B cell (primary cell): ENCODE results near the gene ZFAND6. TPM values are rescaled to one million over a fixed set of nuclear protein-coding genes. Genes with fewer than 3 reads are reported as not detected.

Source experiments
- ATAC-seq: fragments of 200-7000 bp; cut with Tn5 transposase; one replicate; pipeline ENCODE4 v1.10.0; 2021; ENCODE audit warnings: low read depth, mild to moderate bottlenecking, moderate number of reproducible peaks, moderate library complexity
- CTCF ChIA-PET: fragments of 350-600 bp; sonication (Branson Sonifier 250); formaldehyde crosslinking; loops from one replicate; lab custom pipeline; 2021; ENCODE audit warnings: antibody characterized with exemption, inconsistent platforms; lab: Charles Lee
- POLR2A ChIA-PET: fragments of 350-600 bp; sonication (Branson Sonifier 250); formaldehyde crosslinking; loops from one replicate; lab custom pipeline; 2021; ENCODE audit warnings: antibody characterized with exemption; lab: Charles Lee
- DNase-seq: peaks from one replicate; pipeline ENCODE4 v3.0.0; 2013
- H2AFZ ChIP-seq: 2 replicates; pipeline ENCODE4 v1.6.1; 2012; ENCODE audit warnings: mild to moderate bottlenecking, low read depth, low read length; ENCODE audit not compliant: insufficient read depth, poor library complexity, severe bottlenecking
- H3K27ac ChIP-seq, 2 donors: 1 replicate in 1 of 2; 2 replicates in 1 of 2; pipeline ENCODE4 v1.5.1; 2012 to 2013; ENCODE audit warnings: low read length in 2 of 2, mild to moderate bottlenecking in 2 of 2, moderate library complexity in 1 of 2
- H3K27me3 ChIP-seq, 4 experiments: fragments of 200-600 bp in 1 of 4; sonication (generic) in 1 of 4; replicated peaks in 1 of 4; 1 replicate in 2 of 4; 2 replicates in 2 of 4; pipeline versions ENCODE4 v1.6.1 to v1.7.0; 2013 to 2016; ENCODE audit warnings: low read length in 3 of 4, mild to moderate bottlenecking in 2 of 4, mixed read lengths in 1 of 4, moderate library complexity in 1 of 4; ENCODE audit not compliant: insufficient read depth in 4 of 4, control insufficient read depth in 3 of 4; ENCODE audit errors: control extremely low read depth in 1 of 4
- H3K36me3 ChIP-seq, 2 experiments: replicated peaks in 1 of 2; 1 replicate in 1 of 2; 2 replicates in 1 of 2; pipeline versions ENCODE4 v1.6.1 to v1.7.1; 2013; ENCODE audit warnings: low read length in 1 of 2; ENCODE audit not compliant: insufficient read depth in 2 of 2, control insufficient read depth in 1 of 2; ENCODE audit errors: control extremely low read depth in 1 of 2, extremely low read depth in 1 of 2
- H3K4me1 ChIP-seq, 2 donors: fragments of 200-600 bp in 1 of 2; sonication (generic) in 1 of 2; 1 replicate in 1 of 2; 2 replicates in 1 of 2; pipeline versions ENCODE4 v1.5.1 to v1.6.1; 2013 to 2017; ENCODE audit warnings: low read length in 2 of 2; ENCODE audit not compliant: control insufficient read depth in 2 of 2, insufficient read depth in 2 of 2
- H3K4me2 ChIP-seq: replicated peaks from 2 replicates; pipeline ENCODE3; 2012; ENCODE audit warnings: mild to moderate bottlenecking, low read depth, low read length; ENCODE audit not compliant: poor library complexity, severe bottlenecking
- H3K4me3 ChIP-seq, 5 experiments: fragments of 200-600 bp in 1 of 5; sonication (generic) in 1 of 5; 1 replicate in 3 of 5; 2 replicates in 2 of 5; pipeline versions ENCODE4 v1.5.1 to v1.7.0; 2011 to 2016; ENCODE audit warnings: low read length in 4 of 5, mild to moderate bottlenecking in 4 of 5, low read depth in 2 of 5, control low read depth in 1 of 5, moderate library complexity in 1 of 5; ENCODE audit not compliant: insufficient read depth in 1 of 5; ENCODE audit errors: control extremely low read depth in 1 of 5, extremely low read depth in 1 of 5
- H3K79me2 ChIP-seq: fragments of 200-600 bp; sonication (generic); one replicate; pipeline ENCODE4 v1.6.0; 2016; ENCODE audit warnings: low read length; ENCODE audit not compliant: control insufficient read depth, insufficient read depth
- H3K9ac ChIP-seq: fragments of 200-600 bp; sonication (generic); 2 replicates; pipeline ENCODE4 v1.6.1; 2017; ENCODE audit warnings: mild to moderate bottlenecking, low read length, moderate library complexity
- H3K9me3 ChIP-seq, 3 donors: one replicate each; pipeline versions ENCODE4 v1.6.1 to v1.7.1; 2013; ENCODE audit warnings: low read length in 2 of 3; ENCODE audit not compliant: control insufficient read depth in 2 of 3, insufficient read depth in 1 of 3; ENCODE audit errors: control extremely low read depth in 1 of 3
- H4K20me1 ChIP-seq: 2 replicates; pipeline ENCODE4 v1.6.0; 2012; ENCODE audit warnings: mild to moderate bottlenecking, low read length; ENCODE audit not compliant: insufficient read depth, control insufficient read depth, poor library complexity, severe bottlenecking
- H3K27ac Mint-ChIP-seq: one replicate; pipeline ENCODE4 v1.8.0; 2021; ENCODE audit warnings: mixed read lengths
- H3K27me3 Mint-ChIP-seq: one replicate; pipeline ENCODE4 v1.8.0; 2021; ENCODE audit warnings: mixed read lengths
- H3K4me1 Mint-ChIP-seq: one replicate; pipeline ENCODE4 v1.8.0; 2021; ENCODE audit warnings: mixed read lengths
- H3K4me3 Mint-ChIP-seq: one replicate; pipeline ENCODE4 v1.8.0; 2021; ENCODE audit warnings: mixed read lengths
- H3K9me3 Mint-ChIP-seq: one replicate; pipeline ENCODE4 v1.8.0; 2022; ENCODE audit warnings: mixed read lengths; ENCODE audit not compliant: insufficient read depth
- EZH2 ChIP-seq: IDR thresholded peaks from 2 replicates; pipeline ENCODE4 v1.6.1; 2012; ENCODE audit warnings: borderline replicate concordance, low read depth, mild to moderate bottlenecking, moderate library complexity, low read length; ENCODE audit not compliant: insufficient read depth, poor library complexity, severe bottlenecking
- WGBS: methylation state at CpG from one replicate; pipeline ENCODE4 v1.1.5; 2013; ENCODE audit warnings: missing lambda C conversion rate; ENCODE audit not compliant: insufficient coverage; 5-methylcytosine and 5-hydroxymethylcytosine counted together
- intact Hi-C: fragments of 100-400 bp; cut with micrococcal nuclease; formaldehyde crosslinking; loops from one replicate; pipeline ENCODE4 v1.10.0; 2022
- polyA plus RNA-seq: library from polyadenylated mRNA; depleted of rRNA; stranded (reverse); fragments of >200 nt; gene quantifications from 2 replicates; pipeline ENCODE4 v1.2.3, GENCODE V29; 2012
- total RNA-seq, 2 donors: library from RNA; stranded (reverse); fragments of 120-200 nt in 1 of 2; gene quantifications; 1 replicate in 1 of 2; 2 replicates in 1 of 2; pipeline versions ENCODE4 v1.2.3 to v1.2.4, GENCODE V29; 2013 to 2022
- TF ChIP-seq, protein P1 (sequence below): fragments of 200-600 bp; IDR thresholded peaks from one replicate; pipeline ENCODE4 v1.8.0; 2022; ENCODE audit warnings: antibody characterized with exemption, mild to moderate bottlenecking

Gene ZFAND6
- total and polyA plus RNA-seq, 2 donors (not counting 1 experiment from before 2014, with no cell fraction given), result 60.6 to 144 TPM

- peak overlapping the region; percentile 71 for H2AFZ ChIP-seq
- CTCF ChIA-PET, result interaction anchor here (1.0 kb wide), 1 partner anchor 95 kb away, joined by 3 read pairs; the partner anchor contains the start of gene ZFAND6
- 38% methylated on average over 1 of the region's 4 CpGs for WGBS
Measured at GRCh38 chr15:80153900-80154299, 94.4 kb downstream of the ZFAND6 start.

GRCh38 chr15:80154336-80154735 lies 94.9 kb downstream of the ZFAND6 start:
- no peaks in the 10 kb centered on the region for H3K27me3 ChIP-seq
- no peak overlapping the region for H3K4me3 ChIP-seq
- H3K4me1 Mint-ChIP-seq, result peaks cover 27% of the 10 kb centered on the region
- H3K9me3 Mint-ChIP-seq, result no peaks in the 10 kb centered on the region
- no peak for DNase-seq
- H3K36me3 ChIP-seq, result no peaks in the 10 kb centered on the region
- intact Hi-C loops, result loop anchor here (5.0 kb wide), 1 partner anchor 177 kb away; no protein-coding TSS in a partner anchor
- H3K27ac ChIP-seq, result no peak overlapping the region
- H3K4me1 ChIP-seq, result peaks cover 12 to 16% of the 10 kb centered on the region in 2 donors
- no peak for ATAC-seq
- POLR2A ChIA-PET, result interaction anchor here (0.6 kb wide), 1 partner anchor 94 kb away, joined by 4 read pairs; no protein-coding TSS in a partner anchor
- no peak overlapping the region for H3K27ac Mint-ChIP-seq
- no peaks in the 10 kb centered on the region for H3K79me2 ChIP-seq
- no peaks in the 10 kb centered on the region for H3K27me3 Mint-ChIP-seq
- H3K4me2 ChIP-seq, result no peak overlapping the region
- CTCF ChIA-PET, result no interaction called here
- TF ChIP-seq, protein P1, sequence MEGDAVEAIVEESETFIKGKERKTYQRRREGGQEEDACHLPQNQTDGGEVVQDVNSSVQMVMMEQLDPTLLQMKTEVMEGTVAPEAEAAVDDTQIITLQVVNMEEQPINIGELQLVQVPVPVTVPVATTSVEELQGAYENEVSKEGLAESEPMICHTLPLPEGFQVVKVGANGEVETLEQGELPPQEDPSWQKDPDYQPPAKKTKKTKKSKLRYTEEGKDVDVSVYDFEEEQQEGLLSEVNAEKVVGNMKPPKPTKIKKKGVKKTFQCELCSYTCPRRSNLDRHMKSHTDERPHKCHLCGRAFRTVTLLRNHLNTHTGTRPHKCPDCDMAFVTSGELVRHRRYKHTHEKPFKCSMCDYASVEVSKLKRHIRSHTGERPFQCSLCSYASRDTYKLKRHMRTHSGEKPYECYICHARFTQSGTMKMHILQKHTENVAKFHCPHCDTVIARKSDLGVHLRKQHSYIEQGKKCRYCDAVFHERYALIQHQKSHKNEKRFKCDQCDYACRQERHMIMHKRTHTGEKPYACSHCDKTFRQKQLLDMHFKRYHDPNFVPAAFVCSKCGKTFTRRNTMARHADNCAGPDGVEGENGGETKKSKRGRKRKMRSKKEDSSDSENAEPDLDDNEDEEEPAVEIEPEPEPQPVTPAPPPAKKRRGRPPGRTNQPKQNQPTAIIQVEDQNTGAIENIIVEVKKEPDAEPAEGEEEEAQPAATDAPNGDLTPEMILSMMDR, result no peak
- no peak for TF ChIP-seq EZH2
- WGBS, result 94% methylated on average over 3 of the region's 6 CpGs
- H3K4me3 Mint-ChIP-seq, result peak overlapping the region; percentile 21
- H2AFZ ChIP-seq, result no peak overlapping the region
- H4K20me1 ChIP-seq, result no peaks in the 10 kb centered on the region
- H3K9ac ChIP-seq, result no peak overlapping the region
- no peaks in the 10 kb centered on the region for H3K9me3 ChIP-seq

More at GRCh38 chr15:80153900-80154299, 94.4 kb downstream of the ZFAND6 start:
- H3K27ac Mint-ChIP-seq, result no peak overlapping the region
- no peaks in the 10 kb centered on the region for H4K20me1 ChIP-seq
- intact Hi-C loops, result loop anchor here (1.0 to 5.0 kb wide), 4 partner anchors 137 to 843 kb away; partner anchors contain the start of gene TMED3
- H3K4me3 ChIP-seq, result no peak overlapping the region
- peaks cover 12 to 16% of the 10 kb centered on the region in 2 donors for H3K4me1 ChIP-seq
- H3K9me3 Mint-ChIP-seq, result no peaks in the 10 kb centered on the region
- H3K27me3 Mint-ChIP-seq, result no peaks in the 10 kb centered on the region
- POLR2A ChIA-PET, result interaction anchor here (2.0 kb wide), 1 partner anchor 94 kb away, joined by 10 read pairs; the partner anchor contains the start of gene ZFAND6
- H3K36me3 ChIP-seq, result no peaks in the 10 kb centered on the region
- H3K9ac ChIP-seq, result no peak overlapping the region
- peak overlapping the region; percentile 94 for H3K4me3 Mint-ChIP-seq
- H3K79me2 ChIP-seq, result no peaks in the 10 kb centered on the region
- peaks cover 25% of the 10 kb centered on the region for H3K4me1 Mint-ChIP-seq
- no peak for TF ChIP-seq EZH2
- no peaks in the 10 kb centered on the region for H3K27me3 ChIP-seq
- DNase-seq (no peak), ATAC-seq (no peak)
- peak overlapping the region; percentile 91 for H3K4me2 ChIP-seq
- H3K27ac ChIP-seq, result no peak overlapping the region
- H3K9me3 ChIP-seq, result no peaks in the 10 kb centered on the region
